ENCODE results near the gene GNB5.
"Not testable (repeated sequence)": the region's sequence is repeated elsewhere in the genome, so short reads cannot be mapped to it uniquely, and the experiment has no call there.

Gene GNB5

GRCh38 chr15:52100807-52101442, 90.3 kb downstream of the GNB5 start:
- TF ChIP-seq ZFP3 (CRISPR knock-in tag; IDR thresholded peaks at IDR 0.05) (peak; percentile 71; the same call in 1 of the 2 replicates), ZFP30 (CRISPR knock-in tag; IDR thresholded peaks at IDR 0.05) (no peak), ESRRG (CRISPR knock-in tag; IDR thresholded peaks at IDR 0.05) (no peak), ZNF70 (CRISPR knock-in tag; IDR thresholded peaks at IDR 0.05) (no peak), RARB (CRISPR knock-in tag; IDR thresholded peaks at IDR 0.05) (no peak), SNAI2 (CRISPR knock-in tag; IDR thresholded peaks at IDR 0.05) (no peak)
- TF ChIP-seq, protein P1, sequence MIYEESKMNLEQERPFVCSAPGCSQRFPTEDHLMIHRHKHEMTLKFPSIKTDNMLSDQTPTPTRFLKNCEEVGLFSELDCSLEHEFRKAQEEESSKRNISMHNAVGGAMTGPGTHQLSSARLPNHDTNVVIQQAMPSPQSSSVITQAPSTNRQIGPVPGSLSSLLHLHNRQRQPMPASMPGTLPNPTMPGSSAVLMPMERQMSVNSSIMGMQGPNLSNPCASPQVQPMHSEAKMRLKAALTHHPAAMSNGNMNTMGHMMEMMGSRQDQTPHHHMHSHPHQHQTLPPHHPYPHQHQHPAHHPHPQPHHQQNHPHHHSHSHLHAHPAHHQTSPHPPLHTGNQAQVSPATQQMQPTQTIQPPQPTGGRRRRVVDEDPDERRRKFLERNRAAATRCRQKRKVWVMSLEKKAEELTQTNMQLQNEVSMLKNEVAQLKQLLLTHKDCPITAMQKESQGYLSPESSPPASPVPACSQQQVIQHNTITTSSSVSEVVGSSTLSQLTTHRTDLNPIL (CRISPR knock-in tag; IDR thresholded peaks at IDR 0.05; ENCODE audit: low read depth): no peak
- ATAC-seq: no peak

DNA sequence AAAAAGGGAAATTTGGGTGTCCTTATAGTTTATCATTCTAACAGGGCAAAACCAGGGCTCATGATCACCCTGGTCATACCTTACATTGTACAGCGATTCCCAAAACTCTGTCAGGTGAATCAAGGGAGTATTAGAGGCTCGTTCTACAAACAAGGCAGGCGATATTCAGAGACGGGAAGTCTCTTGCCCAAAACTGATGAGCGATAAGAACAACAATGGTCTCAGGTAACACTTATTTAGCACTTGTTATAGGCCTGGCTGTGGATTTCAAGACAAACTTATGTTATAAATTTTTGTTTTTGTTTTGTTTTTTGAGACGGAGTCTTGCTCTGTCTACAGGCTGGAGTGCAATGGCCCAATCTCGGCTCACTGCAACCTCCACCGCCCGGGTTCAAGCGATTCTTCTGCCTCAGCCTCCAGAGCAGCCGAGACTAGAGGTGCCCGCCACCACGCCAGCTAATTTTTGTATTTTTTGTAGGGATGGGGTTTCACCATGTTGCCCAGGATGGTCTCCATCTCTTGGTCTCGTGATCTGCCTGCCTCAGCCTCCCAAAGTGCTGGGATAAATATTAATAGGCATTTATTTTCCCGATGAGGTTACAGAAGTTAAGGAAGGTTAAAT, 91.4 kb downstream of the GNB5 start:
- ATAC-seq: no peak
- TF ChIP-seq CSDC2 (CRISPR knock-in tag; IDR thresholded peaks at IDR 0.05) (no peak), BACH2 (CRISPR knock-in tag; IDR thresholded peaks at IDR 0.05; ENCODE audit: borderline replicate concordance) (no peak), ZNF70 (CRISPR knock-in tag; IDR thresholded peaks at IDR 0.05) (no peak), ESRRG (CRISPR knock-in tag; IDR thresholded peaks at IDR 0.05) (no peak), ZNF8 (CRISPR knock-in tag; IDR thresholded peaks at IDR 0.05) (no peak), ARNTL (CRISPR knock-in tag; IDR thresholded peaks at IDR 0.05; ENCODE audit: borderline replicate concordance, low read depth) (no peak), ZC3H10 (CRISPR knock-in tag; IDR thresholded peaks at IDR 0.05) (no peak)

DNA sequence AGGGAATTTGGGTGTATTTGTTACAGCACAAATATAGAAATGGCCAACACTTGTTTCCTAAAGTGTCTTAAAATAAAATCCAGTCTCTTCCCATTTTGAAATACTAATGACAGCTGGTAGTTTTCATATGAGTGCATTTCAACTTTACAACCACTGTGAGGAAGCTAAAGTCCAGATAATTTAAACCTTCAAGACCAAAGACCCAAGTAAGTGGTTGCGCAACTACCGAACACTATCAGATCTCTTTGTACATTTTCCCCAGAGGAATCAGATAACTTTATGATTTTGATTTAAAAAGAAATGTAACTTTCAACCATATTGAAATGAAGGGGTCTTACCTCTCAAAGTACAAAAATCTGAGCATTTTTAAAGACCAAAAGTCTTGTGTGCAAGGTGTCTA, 92.9 kb downstream of the GNB5 start:
- TF ChIP-seq, protein P2, sequence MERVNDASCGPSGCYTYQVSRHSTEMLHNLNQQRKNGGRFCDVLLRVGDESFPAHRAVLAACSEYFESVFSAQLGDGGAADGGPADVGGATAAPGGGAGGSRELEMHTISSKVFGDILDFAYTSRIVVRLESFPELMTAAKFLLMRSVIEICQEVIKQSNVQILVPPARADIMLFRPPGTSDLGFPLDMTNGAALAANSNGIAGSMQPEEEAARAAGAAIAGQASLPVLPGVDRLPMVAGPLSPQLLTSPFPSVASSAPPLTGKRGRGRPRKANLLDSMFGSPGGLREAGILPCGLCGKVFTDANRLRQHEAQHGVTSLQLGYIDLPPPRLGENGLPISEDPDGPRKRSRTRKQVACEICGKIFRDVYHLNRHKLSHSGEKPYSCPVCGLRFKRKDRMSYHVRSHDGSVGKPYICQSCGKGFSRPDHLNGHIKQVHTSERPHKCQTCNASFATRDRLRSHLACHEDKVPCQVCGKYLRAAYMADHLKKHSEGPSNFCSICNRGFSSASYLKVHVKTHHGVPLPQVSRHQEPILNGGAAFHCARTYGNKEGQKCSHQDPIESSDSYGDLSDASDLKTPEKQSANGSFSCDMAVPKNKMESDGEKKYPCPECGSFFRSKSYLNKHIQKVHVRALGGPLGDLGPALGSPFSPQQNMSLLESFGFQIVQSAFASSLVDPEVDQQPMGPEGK (CRISPR knock-in tag; IDR thresholded peaks at IDR 0.05; ENCODE audit: borderline replicate concordance): no peak
- TF ChIP-seq GLIS3 (CRISPR knock-in tag; IDR thresholded peaks at IDR 0.05): no peak
- no peak for TF ChIP-seq SNAI2 (CRISPR knock-in tag; IDR thresholded peaks at IDR 0.05)
- no peak for TF ChIP-seq ARNTL (CRISPR knock-in tag; IDR thresholded peaks at IDR 0.05; ENCODE audit: borderline replicate concordance, low read depth)
- TF ChIP-seq ZFP3 (CRISPR knock-in tag; IDR thresholded peaks at IDR 0.05): no peak
- no peak for TF ChIP-seq ISL1 (CRISPR knock-in tag; IDR thresholded peaks at IDR 0.05)
- TF ChIP-seq ZC3H10 (CRISPR knock-in tag; IDR thresholded peaks at IDR 0.05): no peak
- TF ChIP-seq, protein P1 (CRISPR knock-in tag; IDR thresholded peaks at IDR 0.05; ENCODE audit: low read depth): no peak
- no peak for TF ChIP-seq ESRRG (CRISPR knock-in tag; IDR thresholded peaks at IDR 0.05)
- TF ChIP-seq POU6F1 (CRISPR knock-in tag; IDR thresholded peaks at IDR 0.05; ENCODE audit: borderline replicate concordance, low read depth): no peak
- ATAC-seq: no peak

GRCh38 chr15:52097180-52097579, 94.0 kb downstream of the GNB5 start:
- TF ChIP-seq SNAI2 (CRISPR knock-in tag; IDR thresholded peaks at IDR 0.05) (no peak), RARB (CRISPR knock-in tag; IDR thresholded peaks at IDR 0.05) (no peak), POU6F1 (CRISPR knock-in tag; IDR thresholded peaks at IDR 0.05; ENCODE audit: borderline replicate concordance, low read depth) (no peak)
- TF ChIP-seq, protein P3, sequence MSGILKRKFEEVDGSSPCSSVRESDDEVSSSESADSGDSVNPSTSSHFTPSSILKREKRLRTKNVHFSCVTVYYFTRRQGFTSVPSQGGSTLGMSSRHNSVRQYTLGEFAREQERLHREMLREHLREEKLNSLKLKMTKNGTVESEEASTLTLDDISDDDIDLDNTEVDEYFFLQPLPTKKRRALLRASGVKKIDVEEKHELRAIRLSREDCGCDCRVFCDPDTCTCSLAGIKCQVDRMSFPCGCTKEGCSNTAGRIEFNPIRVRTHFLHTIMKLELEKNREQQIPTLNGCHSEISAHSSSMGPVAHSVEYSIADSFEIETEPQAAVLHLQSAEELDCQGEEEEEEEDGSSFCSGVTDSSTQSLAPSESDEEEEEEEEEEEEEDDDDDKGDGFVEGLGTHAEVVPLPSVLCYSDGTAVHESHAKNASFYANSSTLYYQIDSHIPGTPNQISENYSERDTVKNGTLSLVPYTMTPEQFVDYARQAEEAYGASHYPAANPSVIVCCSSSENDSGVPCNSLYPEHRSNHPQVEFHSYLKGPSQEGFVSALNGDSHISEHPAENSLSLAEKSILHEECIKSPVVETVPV (CRISPR knock-in tag; IDR thresholded peaks at IDR 0.05): no peak
- ATAC-seq: no peak

GRCh38 chr15:52096536-52096935, 94.7 kb downstream of the GNB5 start:
- not testable (repeated sequence) for ATAC-seq

Measured in SK-N-SH treated with all-trans-retinoic acid at 6 μM for 48 hours (cell line).